Measurements from ENCODE around the gene REG3A. TPM values are rescaled to one million over a fixed set of nuclear protein-coding genes. Genes with fewer than 3 reads are reported as not detected.

Gene REG3A
- total RNA-seq, 2 experiments from 2014 or later: not detected

DNA sequence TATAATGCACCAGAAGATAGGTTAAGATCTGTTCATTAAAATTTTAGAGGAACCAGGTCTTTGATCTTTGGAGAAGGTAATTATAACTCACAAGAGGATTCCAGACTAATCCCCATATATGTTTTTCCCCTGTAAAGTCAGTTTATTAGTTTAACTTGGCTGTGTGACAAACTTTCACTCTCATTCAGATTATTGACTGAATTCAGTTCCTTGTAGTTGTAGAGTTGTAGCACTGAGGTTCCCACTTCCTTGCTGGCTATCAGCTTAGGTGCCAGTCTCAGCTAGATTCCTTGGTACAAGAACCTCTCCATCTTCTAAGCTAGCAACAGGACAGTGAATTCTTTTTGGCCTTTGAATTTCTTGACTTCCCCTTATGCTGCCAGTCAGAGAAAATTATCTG lies 20.1 kb downstream of the REG3A start:
- H3K9me3 Mint-ChIP-seq: peaks cover 11% of the 10 kb centered on the region
- H3K4me1 Mint-ChIP-seq: no peaks in the 10 kb centered on the region
- H3K4me3 Mint-ChIP-seq: no peak overlapping the region
- ATAC-seq (ENCODE audit: low read depth): no peak
- H3K27ac Mint-ChIP-seq: no peak overlapping the region
- no peak for DNase-seq
- no peaks in the 10 kb centered on the region for H3K27me3 Mint-ChIP-seq
- H3K36me3 Mint-ChIP-seq: no peaks in the 10 kb centered on the region
- POLR2A ChIA-PET: no interaction called here

DNA sequence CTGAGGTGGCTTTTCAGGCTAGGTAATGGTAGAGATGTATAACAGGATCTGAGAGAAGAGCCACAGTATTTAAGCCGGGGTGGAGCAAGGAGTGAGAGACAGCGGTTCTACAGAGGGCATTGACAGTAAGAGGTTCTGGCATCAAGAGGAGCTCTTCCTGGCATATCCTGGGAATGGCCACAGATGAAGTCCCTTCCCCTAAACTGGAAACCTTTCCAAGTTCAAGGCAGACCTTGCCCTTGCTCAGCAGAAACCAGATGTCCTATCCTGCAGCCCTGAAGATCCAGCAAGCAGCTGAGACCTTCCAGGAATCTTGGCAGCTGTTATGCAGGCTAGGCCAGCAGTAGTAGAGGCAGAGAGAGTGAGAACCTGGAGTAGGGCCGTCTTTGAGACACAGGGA lies 21.2 kb downstream of the REG3A start:
- H3K27ac Mint-ChIP-seq: no peak overlapping the region
- H3K4me1 Mint-ChIP-seq: no peaks in the 10 kb centered on the region
- peaks cover 11% of the 10 kb centered on the region for H3K9me3 Mint-ChIP-seq
- H3K27me3 Mint-ChIP-seq: no peaks in the 10 kb centered on the region
- no peaks in the 10 kb centered on the region for H3K36me3 Mint-ChIP-seq
- no peak for DNase-seq
- no peak overlapping the region for H3K4me3 Mint-ChIP-seq
- POLR2A ChIA-PET: no interaction called here
- ATAC-seq (ENCODE audit: low read depth): no peak

DNA sequence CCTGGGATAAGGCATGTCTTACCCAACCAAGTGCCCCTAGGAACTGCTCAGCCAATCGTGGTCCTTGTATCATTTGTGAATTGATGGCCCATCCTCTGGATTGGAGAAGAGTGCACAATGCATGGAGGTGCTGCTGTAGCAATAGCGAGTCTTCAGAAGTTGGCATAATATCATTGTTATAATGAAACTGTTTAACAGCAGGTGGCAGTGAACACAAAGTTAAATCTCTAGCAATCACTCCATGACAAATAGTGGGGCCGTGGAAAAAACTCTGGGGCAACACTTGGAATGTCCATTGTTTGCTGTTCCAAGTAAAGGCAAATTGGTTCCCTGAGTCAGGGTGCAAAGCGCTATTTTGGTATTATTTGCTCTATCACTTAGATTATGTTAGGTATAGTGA lies 27.9 kb downstream of the REG3A start:
- no peaks in the 10 kb centered on the region for H3K36me3 Mint-ChIP-seq
- H3K4me1 Mint-ChIP-seq: no peaks in the 10 kb centered on the region
- ATAC-seq (ENCODE audit: low read depth) (no peak), DNase-seq (no peak)
- H3K27me3 Mint-ChIP-seq: no peaks in the 10 kb centered on the region
- POLR2A ChIA-PET: no interaction called here
- H3K27ac Mint-ChIP-seq: no peak overlapping the region
- H3K4me3 Mint-ChIP-seq: no peak overlapping the region
- H3K9me3 Mint-ChIP-seq: no peaks in the 10 kb centered on the region

- Mint-ChIP-seq H3K4me3 (no peak overlapping the region), H3K9me3 (no peaks in the 10 kb centered on the region), H3K27me3 (no peaks in the 10 kb centered on the region), H3K4me1 (no peaks in the 10 kb centered on the region), H3K36me3 (no peaks in the 10 kb centered on the region), H3K27ac (no peak overlapping the region)
- no peak for DNase-seq
- ATAC-seq (ENCODE audit: low read depth): no peak
- POLR2A ChIA-PET: no interaction called here
Observed at GRCh38 chr2:79129804-79130203, 29.7 kb downstream of the REG3A start.

- no peaks in the 10 kb centered on the region for H3K27me3 Mint-ChIP-seq
- H3K4me3 Mint-ChIP-seq: no peak overlapping the region
- H3K27ac Mint-ChIP-seq: no peak overlapping the region
- H3K9me3 Mint-ChIP-seq: no peaks in the 10 kb centered on the region
- DNase-seq (no peak), ATAC-seq (ENCODE audit: low read depth) (no peak)
- POLR2A ChIA-PET: no interaction called here
- no peaks in the 10 kb centered on the region for H3K36me3 Mint-ChIP-seq
- no peaks in the 10 kb centered on the region for H3K4me1 Mint-ChIP-seq
Observed at GRCh38 chr2:79129260-79129659, 30.3 kb downstream of the REG3A start.

- no peaks in the 10 kb centered on the region for H3K36me3 Mint-ChIP-seq
- POLR2A ChIA-PET: no interaction called here
- DNase-seq (no peak), ATAC-seq (ENCODE audit: low read depth) (no peak)
- no peaks in the 10 kb centered on the region for H3K4me1 Mint-ChIP-seq
- no peaks in the 10 kb centered on the region for H3K9me3 Mint-ChIP-seq
- H3K27ac Mint-ChIP-seq: no peak overlapping the region
- no peak overlapping the region for H3K4me3 Mint-ChIP-seq
- H3K27me3 Mint-ChIP-seq: no peaks in the 10 kb centered on the region
Observed at GRCh38 chr2:79128406-79128805, 31.1 kb downstream of the REG3A start.

GRCh38 chr2:79125721-79125985 lies 33.9 kb downstream of the REG3A start:
- H3K4me3 Mint-ChIP-seq: no peak overlapping the region
- no peak overlapping the region for H3K27ac Mint-ChIP-seq
- no peaks in the 10 kb centered on the region for H3K4me1 Mint-ChIP-seq
- DNase-seq (no peak), ATAC-seq (ENCODE audit: low read depth) (no peak)
- H3K27me3 Mint-ChIP-seq: no peaks in the 10 kb centered on the region
- H3K36me3 Mint-ChIP-seq: no peaks in the 10 kb centered on the region
- no peaks in the 10 kb centered on the region for H3K9me3 Mint-ChIP-seq
- POLR2A ChIA-PET: no interaction called here

DNA sequence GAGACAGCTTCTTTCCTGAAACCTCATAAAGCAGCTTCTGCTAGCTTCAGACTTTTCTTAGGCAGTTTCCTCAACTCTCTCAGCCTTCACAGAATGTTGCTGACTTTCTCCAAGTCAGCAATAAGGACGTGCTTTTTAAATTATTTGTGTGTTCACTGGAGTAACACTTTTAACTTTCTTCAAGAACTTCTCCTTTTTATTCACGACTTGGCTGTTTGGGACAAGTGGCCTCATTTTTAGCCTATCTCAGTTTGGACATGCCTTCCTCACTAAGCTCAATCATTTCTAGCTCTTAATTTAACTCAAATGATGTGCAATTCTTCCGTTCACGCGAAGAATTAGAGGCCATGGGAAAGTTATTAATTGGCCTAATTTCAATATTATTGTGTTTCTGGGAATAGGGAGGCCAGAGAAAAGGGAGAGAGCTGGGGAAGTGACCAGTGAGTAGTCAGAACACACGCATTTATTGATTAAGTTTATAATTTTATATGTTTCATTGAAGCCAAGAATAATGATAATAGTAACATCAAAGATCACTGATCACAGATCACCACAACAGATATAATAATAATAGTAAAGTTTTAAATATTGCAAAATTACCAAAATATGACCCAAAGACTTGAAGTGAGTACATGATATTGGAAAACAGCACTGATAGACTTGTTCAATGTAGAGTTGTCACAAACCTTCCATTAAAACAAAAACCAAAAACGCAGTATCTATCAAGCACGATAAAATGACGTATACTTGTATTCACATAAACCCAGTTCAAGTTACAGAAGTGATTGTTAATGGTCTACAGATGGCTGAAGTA lies 34.4 kb downstream of the REG3A start:
- no peaks in the 10 kb centered on the region for H3K9me3 Mint-ChIP-seq
- no peaks in the 10 kb centered on the region for H3K4me1 Mint-ChIP-seq
- POLR2A ChIA-PET: no interaction called here
- H3K27ac Mint-ChIP-seq: no peak overlapping the region
- DNase-seq (no peak), ATAC-seq (ENCODE audit: low read depth) (no peak)
- no peak overlapping the region for H3K4me3 Mint-ChIP-seq
- H3K36me3 Mint-ChIP-seq: no peaks in the 10 kb centered on the region
- H3K27me3 Mint-ChIP-seq: no peaks in the 10 kb centered on the region

DNA sequence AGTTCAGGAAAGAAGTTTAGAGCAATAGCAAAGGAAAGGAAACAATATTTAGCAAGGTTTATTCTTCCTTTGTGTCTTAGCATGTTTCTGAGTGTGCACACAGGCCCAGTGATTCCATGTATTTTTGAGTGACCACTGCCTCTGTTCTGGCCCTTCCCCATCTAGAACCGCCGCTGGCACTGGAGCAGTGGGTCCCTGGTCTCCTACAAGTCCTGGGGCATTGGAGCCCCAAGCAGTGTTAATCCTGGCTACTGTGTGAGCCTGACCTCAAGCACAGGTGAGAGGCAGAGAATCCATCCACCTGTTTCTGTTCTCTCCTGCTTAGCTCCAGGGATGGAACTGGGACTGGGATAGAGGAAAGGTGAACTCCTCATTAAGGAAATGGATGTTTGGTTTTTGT lies 36.9 kb downstream of the REG3A start:
- Mint-ChIP-seq H3K4me3 (no peak overlapping the region), H3K27me3 (no peaks in the 10 kb centered on the region), H3K4me1 (no peaks in the 10 kb centered on the region), H3K9me3 (peaks cover 1% of the 10 kb centered on the region), H3K36me3 (no peaks in the 10 kb centered on the region), H3K27ac (no peak overlapping the region)
- ATAC-seq (ENCODE audit: low read depth) (no peak), DNase-seq (no peak)
- POLR2A ChIA-PET: no interaction called here

DNA sequence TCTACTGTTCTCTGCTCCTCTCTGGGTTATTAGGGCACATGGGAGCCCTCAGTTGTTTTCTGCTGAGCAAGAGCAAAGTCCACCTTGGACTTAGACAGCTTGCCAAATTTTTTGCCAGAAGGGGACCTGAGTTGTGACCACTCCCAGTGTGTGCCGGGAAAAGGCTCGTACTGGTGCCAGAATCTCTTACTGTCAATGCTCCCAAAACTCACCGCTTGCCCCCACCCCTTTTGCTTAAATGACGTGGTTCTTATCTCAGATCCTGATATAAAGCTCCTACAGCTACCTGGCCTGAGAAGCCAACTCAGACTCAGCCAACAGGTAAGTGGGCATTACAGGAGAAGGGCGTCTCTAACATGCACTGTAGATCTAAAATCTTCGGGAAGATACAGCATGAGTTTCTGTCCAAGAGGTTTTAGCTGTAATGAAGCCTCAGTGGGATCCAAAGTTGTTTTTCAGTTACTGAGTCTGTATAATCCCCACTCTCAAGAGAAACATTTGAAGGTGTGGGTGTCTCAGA lies 39.3 kb downstream of the REG3A start, which contains the start of gene REG1A:
TSS of gene REG1A (plus strand) at position 295 of the 520 bp plus-strand sequence. CDS start 374 bp downstream, outside the sequence.
- Mint-ChIP-seq H3K9me3 (peaks cover 1% of the 10 kb centered on the region), H3K27me3 (no peaks in the 10 kb centered on the region), H3K36me3 (no peaks in the 10 kb centered on the region), H3K4me1 (no peaks in the 10 kb centered on the region), H3K27ac (no peak within 1 kb of the TSS), H3K4me3 (no peak within 1 kb of the TSS)
- POLR2A ChIA-PET: no interaction called here
- DNase-seq: no peak
- ATAC-seq (ENCODE audit: low read depth): no peak

- peaks cover 6% of the 10 kb centered on the region for H3K9me3 Mint-ChIP-seq
- ATAC-seq (ENCODE audit: low read depth): no peak
Observed at GRCh38 chr2:79116997-79117928, 42.3 kb downstream of the REG3A start.

DNA sequence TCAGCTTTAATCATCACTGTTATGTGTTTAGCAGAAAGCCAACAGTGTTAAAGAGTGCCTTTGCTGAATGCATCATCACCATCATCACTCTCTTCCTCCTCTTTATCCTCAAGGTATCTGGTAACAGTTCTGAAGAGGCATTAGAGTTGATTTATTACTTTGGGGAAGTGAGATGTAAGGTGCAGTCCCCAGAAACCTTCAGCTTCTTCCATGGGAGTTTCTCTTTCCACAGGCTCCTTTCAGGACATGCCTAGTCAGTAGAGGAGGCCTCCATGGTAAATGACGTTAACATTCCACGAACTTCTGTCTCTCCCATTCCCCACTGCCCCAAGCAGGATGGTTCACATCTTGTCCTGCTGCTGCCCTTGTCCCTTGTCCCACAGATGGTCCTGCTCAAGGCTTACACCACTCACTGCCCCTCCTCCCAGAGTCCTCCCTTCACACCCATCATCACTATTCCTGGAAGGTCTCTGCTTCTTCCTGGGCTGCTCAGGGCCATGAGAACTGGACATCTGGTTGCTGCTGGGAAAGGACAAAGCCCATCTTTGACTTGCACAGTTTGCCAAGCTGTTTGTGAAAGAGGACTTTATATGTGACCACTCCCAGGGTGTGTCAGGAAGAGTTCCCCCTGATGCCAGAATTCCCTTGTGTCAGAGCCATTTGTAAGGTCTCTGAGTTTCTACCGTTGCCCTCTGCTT lies 44.6 kb downstream of the REG3A start:
- no peak overlapping the region for H3K4me3 Mint-ChIP-seq

More at GRCh38 chr2:79116997-79117928, 42.3 kb downstream of the REG3A start:
- no peak for DNase-seq
- H3K27me3 Mint-ChIP-seq: no peaks in the 10 kb centered on the region
- no peaks in the 10 kb centered on the region for H3K36me3 Mint-ChIP-seq
- no peak overlapping the region for H3K27ac Mint-ChIP-seq
- POLR2A ChIA-PET: interaction anchor here (0.7 kb wide), 1 partner anchor 405 kb away, joined by 3 read pairs; no protein-coding TSS in a partner anchor
- no peak overlapping the region for H3K4me3 Mint-ChIP-seq
- H3K4me1 Mint-ChIP-seq: no peaks in the 10 kb centered on the region

DNA sequence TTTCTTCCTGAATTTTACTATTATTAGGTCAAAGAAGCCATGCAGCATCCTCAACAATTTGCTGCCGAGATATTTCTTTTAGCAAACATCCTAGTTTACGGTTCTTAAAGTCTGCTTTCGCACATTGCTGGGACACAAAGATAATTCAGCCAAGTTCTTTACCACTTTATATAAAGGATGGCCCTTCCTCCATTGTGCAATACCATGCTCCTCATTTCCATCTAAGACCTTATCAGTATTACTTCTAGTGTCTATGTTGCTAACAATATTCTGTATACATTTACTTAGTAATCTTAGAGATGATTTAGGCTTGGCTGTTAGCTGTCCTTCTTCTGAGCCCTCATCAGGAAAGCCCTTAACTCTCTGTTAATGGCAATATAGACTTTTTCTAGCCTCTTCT lies 47.3 kb downstream of the REG3A start:
- Mint-ChIP-seq H3K4me3 (no peak overlapping the region), H3K36me3 (no peaks in the 10 kb centered on the region), H3K27me3 (no peaks in the 10 kb centered on the region), H3K9me3 (peaks cover 4% of the 10 kb centered on the region), H3K4me1 (no peaks in the 10 kb centered on the region), H3K27ac (no peak overlapping the region)
- DNase-seq (no peak), ATAC-seq (ENCODE audit: low read depth) (no peak)
- POLR2A ChIA-PET: no interaction called here

More for the DNA sequence above, 44.6 kb downstream of the REG3A start:
- ATAC-seq (ENCODE audit: low read depth) (no peak), DNase-seq (no peak)
- Mint-ChIP-seq H3K36me3 (no peaks in the 10 kb centered on the region), H3K4me1 (no peaks in the 10 kb centered on the region), H3K27me3 (no peaks in the 10 kb centered on the region), H3K9me3 (peaks cover 6% of the 10 kb centered on the region), H3K27ac (no peak overlapping the region)
- POLR2A ChIA-PET: no interaction called here
